Lower leg skin (tissue), 3 donors: Measurements from ENCODE around the gene THBS1.

Experiments
- POLR2A ChIP-seq, 2 donors: fragments of 450-650 bp; IDR thresholded peaks; one replicate each; pipeline ENCODE4 v1.6.1; 2016 to 2017; ENCODE audit warnings: antibody characterized with exemption in 2 of 2, mild to moderate bottlenecking in 1 of 2, moderate library complexity in 1 of 2
- TF ChIP-seq, protein P1 (sequence below), 3 donors: fragments of 450-650 bp; IDR thresholded peaks; one replicate each; pipeline ENCODE4 v1.5.1; 2016; ENCODE audit warnings: antibody characterized with exemption in 3 of 3, mild to moderate bottlenecking in 3 of 3, moderate library complexity in 2 of 3

DNA sequence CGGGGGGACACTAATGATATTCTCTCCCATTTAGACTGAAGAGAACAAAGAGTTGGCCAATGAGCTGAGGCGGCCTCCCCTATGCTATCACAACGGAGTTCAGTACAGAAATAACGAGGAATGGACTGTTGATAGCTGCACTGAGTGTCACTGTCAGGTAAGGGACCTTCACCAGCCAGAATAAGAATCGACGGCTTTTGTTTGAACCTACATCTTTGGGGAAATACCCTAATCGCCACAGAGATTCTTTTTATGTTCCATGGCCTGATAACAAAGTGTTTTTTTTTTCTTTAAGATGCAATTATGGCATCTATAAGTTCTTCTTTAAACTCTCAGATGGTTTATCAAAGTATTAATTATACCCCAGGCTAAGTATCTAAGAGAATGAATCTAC, 3.4 kb downstream of the THBS1 start:
- TF ChIP-seq, protein P1, sequence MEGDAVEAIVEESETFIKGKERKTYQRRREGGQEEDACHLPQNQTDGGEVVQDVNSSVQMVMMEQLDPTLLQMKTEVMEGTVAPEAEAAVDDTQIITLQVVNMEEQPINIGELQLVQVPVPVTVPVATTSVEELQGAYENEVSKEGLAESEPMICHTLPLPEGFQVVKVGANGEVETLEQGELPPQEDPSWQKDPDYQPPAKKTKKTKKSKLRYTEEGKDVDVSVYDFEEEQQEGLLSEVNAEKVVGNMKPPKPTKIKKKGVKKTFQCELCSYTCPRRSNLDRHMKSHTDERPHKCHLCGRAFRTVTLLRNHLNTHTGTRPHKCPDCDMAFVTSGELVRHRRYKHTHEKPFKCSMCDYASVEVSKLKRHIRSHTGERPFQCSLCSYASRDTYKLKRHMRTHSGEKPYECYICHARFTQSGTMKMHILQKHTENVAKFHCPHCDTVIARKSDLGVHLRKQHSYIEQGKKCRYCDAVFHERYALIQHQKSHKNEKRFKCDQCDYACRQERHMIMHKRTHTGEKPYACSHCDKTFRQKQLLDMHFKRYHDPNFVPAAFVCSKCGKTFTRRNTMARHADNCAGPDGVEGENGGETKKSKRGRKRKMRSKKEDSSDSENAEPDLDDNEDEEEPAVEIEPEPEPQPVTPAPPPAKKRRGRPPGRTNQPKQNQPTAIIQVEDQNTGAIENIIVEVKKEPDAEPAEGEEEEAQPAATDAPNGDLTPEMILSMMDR (IDR thresholded peaks at IDR 0.05), result no peak
- no peak for TF ChIP-seq POLR2A (IDR thresholded peaks at IDR 0.05)
